T follicular helper cell (primary cell): ENCODE data around the gene ZNF385D.

Source experiments
- DNase-seq: peaks from one replicate; pipeline ENCODE4 v3.0.0-alpha.2; 2020; ENCODE audit warnings: low read depth

Gene ZNF385D

DNA sequence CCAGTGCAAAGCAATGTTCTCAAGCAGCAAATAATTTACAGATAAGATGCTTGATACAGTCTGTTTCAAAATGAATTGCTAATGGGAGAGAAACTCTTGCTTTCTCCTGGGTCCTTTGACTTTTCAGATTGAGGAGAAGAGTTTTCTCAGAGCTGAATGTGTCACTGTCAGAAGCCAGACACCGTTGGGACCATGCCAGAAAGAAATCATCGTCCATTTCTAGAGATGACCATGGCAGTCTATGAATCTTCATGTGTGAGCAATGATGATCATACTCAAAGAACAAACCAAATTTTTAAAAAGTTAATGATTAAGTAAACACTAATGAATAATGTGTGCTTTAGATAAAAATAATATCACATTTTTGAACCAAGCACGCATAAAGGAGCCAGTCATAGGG, 77.6 kb downstream of the ZNF385D start:
- no peak for DNase-seq

DNA sequence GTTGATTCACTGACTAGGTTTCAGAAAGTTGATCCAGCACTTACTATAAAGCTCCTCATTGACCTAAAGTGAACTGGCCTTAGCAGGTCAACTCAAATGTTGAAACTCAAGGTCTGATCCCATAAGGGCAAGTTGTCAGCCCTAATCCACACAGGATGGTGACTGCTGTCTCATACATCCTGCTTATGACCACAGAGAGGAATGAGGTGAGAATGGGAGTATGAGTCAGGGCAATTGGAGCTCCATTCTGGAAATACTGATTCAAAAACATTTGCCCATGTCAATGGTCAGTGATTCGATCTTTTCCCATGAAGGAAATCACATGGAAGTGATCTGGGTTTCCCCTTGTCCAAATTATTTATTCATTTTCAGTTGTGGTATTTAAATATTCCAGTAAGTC, 78.7 kb downstream of the ZNF385D start:
- DNase-seq: no peak

DNA sequence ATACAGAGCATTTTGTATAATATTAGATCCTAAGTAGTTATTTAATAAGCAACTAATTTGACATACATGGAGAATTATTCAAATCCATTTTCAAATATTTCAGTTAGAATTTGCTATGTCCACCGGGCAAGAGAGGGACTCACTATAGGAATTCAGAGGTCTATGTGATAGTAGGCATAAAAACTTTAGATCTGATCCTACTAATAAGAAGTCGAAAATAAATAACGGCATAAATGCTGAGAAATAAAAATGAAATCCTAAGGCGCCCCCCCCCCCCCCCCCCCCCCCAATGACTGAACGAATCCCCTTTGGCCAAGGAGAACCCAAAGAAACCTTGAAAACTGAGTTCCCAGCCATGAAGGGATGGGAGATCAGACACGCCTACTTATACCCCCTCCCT, 80.6 kb downstream of the ZNF385D start:
- DNase-seq: no peak

DNA sequence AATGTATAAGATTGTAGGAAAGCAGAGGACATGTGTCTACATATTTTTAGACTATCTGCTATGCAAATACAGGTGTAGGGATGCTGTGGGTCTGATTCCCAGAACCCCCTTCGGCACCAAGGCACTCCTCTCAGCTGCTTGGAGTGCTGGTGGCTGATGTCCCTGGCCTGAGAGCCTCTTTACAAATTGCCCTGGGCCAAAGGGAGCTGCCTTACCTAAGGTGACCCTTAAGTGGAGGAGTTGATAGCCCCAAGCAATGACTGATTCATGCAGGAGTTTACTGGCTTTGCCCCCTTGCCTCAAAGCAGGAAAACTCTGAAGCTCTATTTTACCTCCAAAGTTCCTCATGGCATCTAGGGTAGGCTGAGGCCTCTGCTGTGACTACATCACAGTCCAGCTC, 83.0 kb downstream of the ZNF385D start:
- no peak for DNase-seq

DNA sequence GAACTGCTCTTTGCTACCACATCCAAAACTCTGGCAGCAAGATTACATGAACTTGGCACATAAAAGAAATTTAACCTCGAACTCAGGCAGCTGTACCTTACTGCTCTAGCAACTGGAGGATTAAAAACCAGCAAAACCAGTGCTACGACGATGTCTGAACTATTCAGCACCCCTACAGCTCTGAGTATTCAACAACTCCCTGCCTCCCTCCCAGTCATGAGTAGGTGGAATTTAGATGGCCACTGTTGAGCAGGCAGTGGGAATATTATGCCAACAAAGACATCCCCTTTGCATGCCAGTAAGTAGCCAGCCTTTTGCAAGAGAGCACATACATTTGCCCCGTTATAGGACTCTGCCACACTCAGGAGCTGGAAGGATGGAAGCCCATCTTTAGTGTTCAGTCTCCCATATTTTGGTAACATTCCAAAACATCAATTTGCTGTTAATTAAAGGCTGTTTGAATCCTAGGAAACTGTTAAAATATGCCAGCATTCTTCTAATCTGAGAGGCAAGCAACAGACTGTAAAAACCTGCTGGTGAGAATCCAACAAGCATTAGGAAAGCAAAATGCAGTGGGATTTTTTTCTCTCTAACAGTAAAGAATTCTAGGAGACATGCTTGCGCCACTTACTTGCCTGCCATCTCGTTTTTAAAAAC, 85.4 kb downstream of the ZNF385D start:
- no peak for DNase-seq

DNA sequence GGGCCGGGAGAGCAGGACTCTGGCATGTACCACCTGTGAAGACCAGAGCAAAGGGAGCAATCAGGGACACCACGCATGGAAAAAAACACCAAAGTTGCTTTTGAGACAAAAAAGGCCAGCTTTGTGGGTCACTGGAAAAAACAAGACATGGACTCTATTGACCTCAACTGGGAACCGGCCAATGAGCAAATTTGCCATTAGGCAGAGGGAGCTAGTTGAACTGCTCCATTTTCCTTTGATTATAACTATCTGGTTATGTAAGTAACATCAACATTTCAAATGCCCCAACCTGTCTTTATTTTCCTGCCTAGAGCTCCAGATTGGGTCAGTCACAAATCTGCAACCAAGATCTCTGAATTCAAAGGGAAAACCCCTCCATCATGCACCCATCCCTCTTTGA, 86.0 kb downstream of the ZNF385D start:
- DNase-seq: no peak

DNA sequence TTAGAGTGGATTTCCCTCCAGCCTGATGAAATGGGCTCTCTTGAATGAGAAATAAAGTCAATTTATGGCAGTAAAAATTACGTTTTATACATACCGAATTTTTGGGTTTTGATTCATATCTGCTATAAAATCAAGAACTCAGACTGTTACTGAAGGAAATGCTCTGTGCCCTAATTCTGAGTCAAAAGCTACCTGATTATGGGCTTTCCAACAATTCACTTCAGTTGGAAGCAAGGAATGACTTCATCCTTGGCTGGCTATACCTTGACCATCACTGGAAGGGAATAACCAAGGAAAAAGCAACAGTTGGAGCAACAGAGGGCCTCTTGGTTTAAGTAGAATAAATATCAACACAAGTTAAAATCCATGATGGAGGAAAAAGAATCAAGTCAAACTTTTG, 88.6 kb downstream of the ZNF385D start:
- DNase-seq: no peak

DNA sequence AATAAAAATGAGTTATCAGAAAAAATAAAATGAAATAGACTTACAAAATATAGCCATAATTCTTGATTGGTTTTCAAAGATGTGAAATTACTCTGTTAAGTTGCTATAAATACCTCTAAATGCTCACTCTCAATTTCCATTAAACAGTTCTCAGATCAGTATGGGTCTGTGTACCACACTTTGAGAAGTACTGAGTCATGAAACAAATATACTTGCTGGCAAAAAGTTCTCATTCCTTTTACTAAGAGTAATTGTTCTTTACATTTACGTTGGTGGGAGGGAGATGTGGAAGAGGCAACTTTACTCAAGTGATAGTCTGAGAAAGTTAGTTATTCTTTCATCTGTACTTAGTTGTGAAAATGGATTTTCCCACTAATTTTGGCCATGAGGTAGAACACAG, 96.3 kb downstream of the ZNF385D start:
- DNase-seq: no peak

DNA sequence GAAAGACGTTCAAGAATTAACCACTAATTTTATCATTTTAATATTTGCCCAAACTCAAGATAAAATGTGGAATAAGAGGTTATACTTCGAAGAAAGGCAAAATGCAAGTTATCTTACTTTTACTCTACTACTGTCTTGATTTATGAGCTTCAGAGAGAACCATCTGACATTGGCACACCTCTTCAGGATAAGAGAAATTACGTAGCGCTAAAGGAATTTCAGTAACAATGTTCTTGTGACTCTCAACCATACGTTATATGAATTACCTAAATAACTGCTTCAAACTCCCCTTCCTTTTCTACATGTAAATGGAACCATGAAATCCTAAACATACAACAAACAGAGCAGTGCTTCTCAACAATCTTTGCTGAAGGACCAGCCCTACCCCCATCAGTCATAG, 96.8 kb downstream of the ZNF385D start:
- no peak for DNase-seq

DNA sequence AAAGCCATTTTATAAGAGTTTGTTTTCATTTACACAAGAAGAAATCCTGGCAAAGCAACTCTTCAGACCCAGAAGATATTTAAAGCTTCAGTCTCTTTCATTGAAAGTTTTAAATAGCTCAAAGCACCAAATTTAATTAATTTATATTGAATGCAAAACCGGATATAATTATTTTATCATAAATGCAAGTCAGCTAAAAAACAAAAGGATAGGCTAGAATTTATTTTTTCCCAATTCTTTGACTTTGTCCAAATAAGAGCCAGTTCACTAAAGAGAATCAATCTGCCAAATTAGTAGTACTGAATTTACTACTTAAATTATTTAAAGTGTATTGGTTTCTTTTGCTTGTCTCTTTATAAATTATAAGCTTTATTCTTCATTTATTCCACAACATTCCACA, 101.5 kb downstream of the ZNF385D start:
- no peak for DNase-seq

DNA sequence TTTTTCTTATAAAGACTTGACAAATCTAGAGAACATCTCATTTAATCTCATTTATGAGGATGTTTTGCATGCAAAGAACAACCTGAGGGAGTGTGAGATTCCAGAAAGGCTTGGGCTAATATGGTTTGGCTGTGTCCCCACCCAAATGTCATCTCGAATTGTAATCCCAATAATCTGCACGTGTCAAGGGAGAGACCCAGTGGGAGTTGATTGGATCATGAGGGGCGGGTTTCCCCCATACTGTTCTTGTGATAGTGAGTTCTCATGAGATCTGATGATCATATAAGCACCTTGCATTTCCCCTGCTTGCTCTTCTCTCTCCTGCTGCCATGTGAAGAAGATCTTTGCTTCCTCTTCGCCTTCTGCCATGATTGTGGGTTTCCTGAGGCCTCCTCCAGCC, 103.0 kb downstream of the ZNF385D start:
- DNase-seq: no peak

DNA sequence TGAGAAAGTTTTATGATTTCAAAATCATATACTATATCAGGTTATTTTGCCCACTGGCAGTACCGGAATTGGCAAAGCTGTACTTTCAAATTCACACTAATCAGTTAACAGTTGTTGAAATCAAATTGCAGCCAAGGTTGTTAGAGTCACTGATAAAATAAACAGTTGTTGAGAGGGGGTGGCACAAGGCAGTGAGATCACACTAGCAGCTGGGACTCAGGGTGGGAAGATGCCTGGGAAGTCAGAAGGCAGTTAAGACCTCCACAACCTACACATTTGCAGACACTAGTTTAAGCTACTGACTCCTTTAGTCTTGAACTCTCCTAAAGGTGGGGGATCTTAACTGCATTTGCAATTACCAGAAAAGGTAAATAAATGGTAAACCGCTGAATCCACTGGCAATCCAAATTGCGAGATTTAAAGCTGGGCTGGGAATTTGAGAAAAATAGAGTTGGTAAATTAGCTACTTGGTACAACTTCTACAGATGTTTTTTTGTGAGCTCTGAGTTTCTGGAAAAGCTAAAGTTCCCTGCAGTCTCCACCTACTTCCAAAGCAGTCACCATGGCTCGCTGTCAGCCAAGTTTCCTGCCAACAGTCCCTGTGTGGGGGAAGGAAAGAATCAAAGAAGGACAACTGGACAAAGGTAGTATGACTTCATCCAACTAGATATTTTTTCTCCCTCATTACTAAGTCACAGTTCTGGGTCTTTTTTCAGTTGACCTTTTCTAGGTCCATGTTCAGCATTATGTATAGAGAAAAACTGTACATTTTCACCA, 105.7 kb downstream of the ZNF385D start:
- DNase-seq: no peak

DNA sequence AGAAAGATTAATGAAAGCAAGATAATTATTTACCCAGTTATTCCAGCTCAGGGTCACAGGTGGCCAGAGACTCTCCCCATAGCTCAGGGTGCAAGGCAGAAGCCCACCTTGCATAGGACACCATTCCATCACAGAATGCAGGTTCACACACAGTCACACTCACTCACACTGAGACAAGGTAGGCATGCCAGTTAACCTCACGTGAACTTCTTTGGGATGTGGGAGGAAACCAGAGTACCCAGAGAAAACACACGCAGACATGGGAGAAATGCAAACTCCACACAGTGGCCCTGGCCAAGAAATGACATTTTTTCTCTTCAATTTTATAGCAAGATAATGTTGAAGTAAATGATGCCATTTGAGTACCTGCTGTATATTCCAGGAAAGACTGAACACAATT, 106.7 kb downstream of the ZNF385D start:
- DNase-seq: no peak

DNA sequence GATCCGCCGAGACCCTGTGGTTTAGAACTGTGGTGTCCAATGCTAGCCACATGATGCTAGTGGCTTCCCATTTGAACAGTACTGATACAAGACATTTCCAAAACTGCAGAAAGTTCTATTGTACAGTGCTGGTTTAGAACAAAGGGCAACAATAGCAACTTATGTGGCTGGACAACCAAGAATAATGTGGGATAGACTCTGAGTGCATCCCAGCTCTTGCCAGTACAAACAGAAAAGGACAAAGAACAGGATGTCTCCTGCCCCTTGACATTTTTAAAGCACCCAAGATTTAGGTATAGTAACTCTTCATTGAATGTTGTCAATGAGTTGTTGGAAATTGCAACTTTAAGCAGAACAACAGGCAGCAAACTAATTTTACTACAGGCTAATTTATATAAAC, 107.3 kb downstream of the ZNF385D start:
- no peak for DNase-seq

DNA sequence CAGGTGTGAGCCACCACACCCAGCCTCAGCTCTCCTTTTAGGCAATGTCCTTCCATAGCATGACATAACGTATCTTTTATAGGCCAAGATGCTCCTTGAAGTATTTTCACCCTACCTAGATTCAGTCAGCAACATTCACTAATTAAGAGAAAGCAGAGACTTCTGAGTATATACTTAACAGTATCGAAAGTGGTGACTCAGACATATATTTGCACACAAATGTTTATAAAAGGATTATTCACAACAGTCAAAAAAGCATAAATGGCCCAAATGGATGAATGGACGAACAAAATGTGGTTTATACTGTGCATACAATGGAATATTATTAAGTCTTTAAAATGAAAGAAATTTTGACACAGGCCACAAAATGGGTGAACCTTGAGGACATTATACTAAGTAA, 108.6 kb downstream of the ZNF385D start:
- DNase-seq: no peak

DNA sequence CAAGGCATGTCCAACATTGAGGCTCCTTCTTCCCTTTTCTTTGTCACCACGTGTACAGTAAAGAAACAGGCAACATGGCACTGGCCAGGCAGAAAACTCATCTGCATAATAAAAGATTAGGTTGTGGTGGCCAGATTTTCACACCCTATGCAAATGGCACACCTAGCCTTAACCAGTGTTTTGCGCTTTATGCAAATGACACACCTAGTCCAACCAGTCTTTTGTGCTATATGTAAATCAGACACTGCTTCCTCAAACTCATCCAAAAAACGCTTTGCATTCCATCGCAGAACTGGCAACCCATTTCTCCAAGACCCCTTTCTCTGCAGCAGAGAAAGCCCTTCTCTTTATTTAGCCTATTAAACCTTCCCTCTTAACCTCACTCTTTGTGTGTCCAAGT, 109.1 kb downstream of the ZNF385D start:
- DNase-seq: no peak

DNA sequence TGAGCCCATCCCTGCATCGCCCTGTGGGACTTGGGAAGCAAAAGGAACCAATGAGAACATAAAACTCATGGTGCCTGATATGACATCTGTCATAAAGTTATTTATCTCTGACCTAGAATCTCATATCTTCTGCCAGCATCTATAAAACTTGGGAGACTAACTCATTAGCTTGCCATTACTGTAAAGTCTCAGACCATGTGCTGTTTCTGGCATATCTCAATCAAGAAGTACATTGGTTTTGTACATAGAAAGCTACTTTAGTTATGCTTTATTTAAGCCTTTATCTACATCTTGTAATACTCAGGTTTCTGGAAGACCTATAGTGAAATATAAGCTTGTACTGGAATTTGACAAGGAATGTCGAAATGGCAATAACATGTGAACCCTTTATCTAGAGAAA, 112.5 kb downstream of the ZNF385D start:
- no peak for DNase-seq

DNA sequence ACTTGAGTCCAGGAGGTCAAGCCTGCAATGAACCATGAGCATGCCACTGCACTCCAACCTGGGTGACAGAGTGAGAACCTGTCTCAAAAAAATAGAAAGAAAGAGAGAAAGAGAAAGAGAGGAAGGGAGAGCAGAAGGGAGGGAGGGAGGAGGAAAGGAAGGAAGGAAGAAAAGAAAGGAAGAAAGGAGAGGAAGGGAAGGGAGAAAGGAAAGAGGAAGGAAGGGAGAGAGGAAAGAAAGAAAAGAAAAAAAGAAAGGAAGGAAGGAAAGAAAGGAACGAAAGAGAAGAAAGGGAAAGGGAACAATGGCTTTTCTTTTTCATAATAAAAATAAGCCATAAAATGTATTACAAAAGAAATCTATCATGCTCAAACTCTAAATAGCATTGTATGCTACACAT, 116.9 kb downstream of the ZNF385D start:
- no peak for DNase-seq

DNA sequence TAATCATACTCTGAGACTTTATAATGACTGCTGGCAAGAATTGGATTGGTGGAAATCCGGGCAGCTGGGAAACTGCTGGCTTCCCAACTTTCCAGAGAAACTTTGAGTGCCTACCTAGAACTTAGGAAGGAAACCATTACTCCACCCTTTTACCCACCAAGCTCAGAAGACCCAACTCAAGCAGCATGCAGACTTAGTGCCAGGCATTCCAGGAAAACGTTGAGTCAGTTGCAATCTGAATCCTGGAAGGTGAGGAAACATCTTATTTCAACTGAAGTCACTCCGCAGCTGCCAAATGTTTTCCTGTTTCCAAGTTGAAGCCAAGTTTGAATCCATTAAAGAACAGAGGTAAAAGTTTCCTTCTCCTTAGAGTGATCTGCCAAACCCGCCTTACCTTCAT, 126.5 kb downstream of the ZNF385D start:
- no peak for DNase-seq

DNA sequence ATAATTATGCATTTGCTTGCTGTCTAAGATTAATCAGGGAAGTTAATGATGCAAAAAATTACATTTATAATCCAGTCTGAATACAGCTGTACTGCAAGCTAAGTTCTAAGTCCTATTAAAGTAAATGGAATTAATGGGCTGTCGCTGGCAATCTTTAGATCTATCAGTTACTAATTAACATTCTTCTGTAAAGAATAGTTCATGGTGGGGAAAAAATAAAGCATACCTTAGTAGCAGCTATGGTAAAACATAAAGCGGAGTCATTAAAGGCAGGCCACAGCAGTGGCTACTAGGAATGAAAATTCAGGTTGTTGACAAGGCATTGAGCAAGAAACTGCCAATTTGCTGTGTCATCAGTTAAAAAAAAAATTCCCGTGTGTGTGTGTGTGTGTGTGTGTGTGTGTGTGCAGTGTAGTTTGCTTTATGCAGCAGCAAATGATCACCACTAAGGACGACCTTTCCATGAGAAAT, 129.8 kb downstream of the ZNF385D start:
- no peak for DNase-seq

DNA sequence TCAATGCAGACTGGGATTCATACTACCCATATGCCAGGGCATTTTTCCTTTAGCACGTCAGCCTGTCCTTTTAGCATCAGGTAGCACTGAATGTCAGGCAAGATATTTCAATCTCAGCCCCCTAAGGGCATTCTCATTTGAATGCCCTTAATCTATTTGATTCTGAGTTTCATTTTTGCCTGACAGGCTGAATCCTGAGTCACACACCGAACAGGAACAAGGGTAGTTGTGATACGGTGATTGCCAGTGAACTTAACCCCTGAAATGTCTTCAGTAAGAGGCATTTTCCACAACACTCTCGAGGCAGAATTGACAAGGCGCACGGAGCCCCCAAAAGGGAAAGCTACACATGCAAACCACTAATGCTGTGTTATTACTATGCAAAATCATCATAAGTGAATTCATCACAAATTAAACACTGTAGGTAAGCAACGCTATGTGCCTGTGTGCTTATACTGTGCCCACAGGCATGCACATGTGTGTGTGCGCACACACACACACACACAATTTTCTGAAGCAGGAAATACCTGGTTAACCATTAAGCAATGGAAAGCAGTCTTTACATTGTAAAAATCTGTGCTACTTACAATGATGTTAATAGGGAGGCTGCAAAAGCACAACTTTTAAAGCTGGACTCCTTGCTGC, 130.4 kb downstream of the ZNF385D start:
- no peak for DNase-seq

DNA sequence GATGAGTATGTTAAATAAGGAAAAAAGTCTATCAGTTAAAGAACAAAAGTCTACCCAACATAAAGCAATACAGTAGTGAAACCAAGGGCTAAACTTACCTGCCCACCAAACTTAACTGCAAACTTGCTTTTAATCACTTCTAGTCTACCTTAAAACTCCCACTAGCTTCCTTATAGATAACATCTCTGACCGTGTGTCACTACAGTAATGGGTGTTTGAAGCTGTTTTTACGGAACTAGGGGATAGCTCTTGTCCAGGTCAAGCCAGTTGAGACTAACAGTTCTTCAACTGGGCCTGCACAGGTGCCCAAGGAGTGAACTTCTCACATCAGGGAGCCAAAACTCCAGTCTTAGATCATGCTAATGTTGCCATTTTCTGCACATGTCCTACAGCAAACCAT, 132.3 kb downstream of the ZNF385D start:
- DNase-seq: no peak

DNA sequence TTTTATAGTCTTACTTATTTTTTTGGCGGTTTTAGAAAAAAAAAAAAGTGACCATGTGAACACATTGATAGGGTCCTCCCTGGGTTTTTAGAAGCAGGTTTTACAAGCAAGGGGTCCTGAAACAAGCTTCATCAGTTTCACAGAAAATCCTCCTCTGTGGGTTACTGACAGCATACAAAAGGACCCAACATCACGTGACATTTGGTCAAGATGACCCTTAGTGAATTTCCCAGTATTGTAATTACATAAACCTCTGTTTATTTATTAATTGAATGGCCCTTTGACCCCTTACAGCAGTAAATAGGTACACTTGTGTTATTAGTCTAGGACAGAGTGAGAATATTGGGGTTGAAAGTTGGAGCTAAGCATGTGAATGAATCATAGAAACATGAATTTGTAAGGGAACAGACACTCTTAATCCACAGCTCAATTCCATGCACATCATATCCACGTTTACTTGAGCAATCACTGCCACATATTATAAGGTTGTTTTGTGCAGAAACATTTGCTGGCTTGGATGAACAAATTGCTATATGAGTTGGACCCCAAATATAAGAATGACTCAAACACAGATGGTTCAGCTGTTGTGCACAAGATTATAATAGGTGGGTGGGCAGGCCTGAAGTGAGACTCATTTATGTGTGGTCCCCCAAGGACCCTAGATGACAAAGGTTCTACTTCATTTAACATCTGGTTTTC, 137.5 kb downstream of the ZNF385D start:
- DNase-seq: no peak
